HFFc6 (cell line): Measurements from ENCODE around the gene RGS14. TPM values are rescaled to one million over a fixed set of nuclear protein-coding genes. Genes with fewer than 3 reads are reported as not detected.
"Not testable (repeated sequence)": the region's sequence is repeated elsewhere in the genome, so short reads cannot be mapped to it uniquely, and the experiment has no call there.

Experiments
- DNase-seq: peaks from one replicate; pipeline ENCODE4 v3.0.0-alpha.2; 2018
- H3K27ac Mint-ChIP-seq: 2 replicates; pipeline ENCODE4 v1.8.0; 2020; ENCODE audit warnings: mild to moderate bottlenecking, mixed read lengths
- H3K27me3 Mint-ChIP-seq: 2 replicates; pipeline ENCODE4 v1.8.0; 2021; ENCODE audit warnings: mild to moderate bottlenecking, moderate library complexity, mixed read lengths; ENCODE audit not compliant: insufficient read depth
- H3K36me3 Mint-ChIP-seq: 2 replicates; pipeline ENCODE4 v1.8.0; 2021; ENCODE audit warnings: low read depth, mixed read lengths
- H3K4me1 Mint-ChIP-seq: 2 replicates; pipeline ENCODE4 v1.8.0; 2020; ENCODE audit warnings: low read depth, mixed read lengths
- H3K4me3 Mint-ChIP-seq: 2 replicates; pipeline ENCODE4 v1.8.0; 2020; ENCODE audit warnings: mild to moderate bottlenecking, moderate library complexity, mixed read lengths
- H3K9me3 Mint-ChIP-seq: 2 replicates; pipeline ENCODE4 v1.8.0; 2020; ENCODE audit warnings: mild to moderate bottlenecking, mixed read lengths
- total RNA-seq, 6 experiments: library from RNA; stranded (reverse); fragmentation: NEBNext Ultra II Directional; extraction: Animal tissue kit (Norgen Biotek cat#: 25700); gene quantifications; 2 replicates in 1 of 6; 3 replicates in 5 of 6; pipeline ENCODE4 v1.2.3, GENCODE V29; 2021
- TF ChIP-seq, protein P1 (sequence below): fragments of 200-600 bp; sonication (generic); IDR thresholded peaks from 2 replicates; pipeline ENCODE4 v1.5.0; 2021; ENCODE audit warnings: antibody characterized with exemption, mild to moderate bottlenecking

The RGS14 gene
- total RNA-seq, 6 experiments from 2014 or later: 1.0 to 2.2 (median 1.2) TPM

DNA sequence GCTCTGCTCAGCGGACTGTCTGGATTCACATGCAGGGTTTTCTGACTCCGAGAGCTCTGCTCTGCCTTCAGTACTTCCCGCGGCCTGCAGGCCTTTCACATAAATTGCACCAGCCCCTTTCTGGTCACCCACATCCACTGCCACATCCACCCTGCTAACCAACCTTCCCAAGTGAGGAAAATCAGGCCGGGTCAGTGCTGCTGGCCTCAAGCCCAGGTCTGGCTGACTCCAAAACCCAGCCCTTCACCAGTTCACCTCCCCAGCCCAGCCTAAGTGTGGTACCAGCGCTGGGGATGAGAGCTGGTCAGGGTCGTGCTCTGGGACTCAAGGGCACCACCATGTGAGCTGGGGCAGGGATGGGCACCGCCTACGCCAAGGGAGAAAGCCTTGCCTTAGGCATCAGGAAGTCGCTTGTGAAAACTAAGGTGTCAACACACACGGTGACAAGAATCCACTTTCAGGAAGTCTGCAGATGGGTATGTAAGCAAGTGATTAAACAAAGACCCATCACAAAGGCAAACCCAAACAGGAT, 18.6 kb upstream of the RGS14 start:
- no peak for DNase-seq
- Mint-ChIP-seq H3K4me3 (no peak overlapping the region), H3K4me1 (no peaks in the 10 kb centered on the region), H3K36me3 (peaks cover 5% of the 10 kb centered on the region; the same call in 1 of the 2 replicates), H3K27ac (no peak overlapping the region), H3K27me3 (no peaks in the 10 kb centered on the region), H3K9me3 (no peaks in the 10 kb centered on the region)
- TF ChIP-seq, protein P1, sequence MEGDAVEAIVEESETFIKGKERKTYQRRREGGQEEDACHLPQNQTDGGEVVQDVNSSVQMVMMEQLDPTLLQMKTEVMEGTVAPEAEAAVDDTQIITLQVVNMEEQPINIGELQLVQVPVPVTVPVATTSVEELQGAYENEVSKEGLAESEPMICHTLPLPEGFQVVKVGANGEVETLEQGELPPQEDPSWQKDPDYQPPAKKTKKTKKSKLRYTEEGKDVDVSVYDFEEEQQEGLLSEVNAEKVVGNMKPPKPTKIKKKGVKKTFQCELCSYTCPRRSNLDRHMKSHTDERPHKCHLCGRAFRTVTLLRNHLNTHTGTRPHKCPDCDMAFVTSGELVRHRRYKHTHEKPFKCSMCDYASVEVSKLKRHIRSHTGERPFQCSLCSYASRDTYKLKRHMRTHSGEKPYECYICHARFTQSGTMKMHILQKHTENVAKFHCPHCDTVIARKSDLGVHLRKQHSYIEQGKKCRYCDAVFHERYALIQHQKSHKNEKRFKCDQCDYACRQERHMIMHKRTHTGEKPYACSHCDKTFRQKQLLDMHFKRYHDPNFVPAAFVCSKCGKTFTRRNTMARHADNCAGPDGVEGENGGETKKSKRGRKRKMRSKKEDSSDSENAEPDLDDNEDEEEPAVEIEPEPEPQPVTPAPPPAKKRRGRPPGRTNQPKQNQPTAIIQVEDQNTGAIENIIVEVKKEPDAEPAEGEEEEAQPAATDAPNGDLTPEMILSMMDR: no peak

GRCh38 chr5:177343000-177343399, 14.7 kb upstream of the RGS14 start:
- not testable (repeated sequence) for H3K36me3 Mint-ChIP-seq, DNase-seq, H3K27me3 Mint-ChIP-seq, H3K4me3 Mint-ChIP-seq, H3K9me3 Mint-ChIP-seq, H3K27ac Mint-ChIP-seq
- H3K4me1 Mint-ChIP-seq: peaks cover 11% of the 10 kb centered on the region; the same call in 1 of the 2 replicates

GRCh38 chr5:177343777-177344176, 13.9 kb upstream of the RGS14 start:
- TF ChIP-seq, protein P1: no peak
- no peaks in the 10 kb centered on the region for H3K9me3 Mint-ChIP-seq
- DNase-seq: no peak
- H3K27ac Mint-ChIP-seq: no peak overlapping the region
- H3K4me1 Mint-ChIP-seq: peaks cover 11% of the 10 kb centered on the region; the same call in 1 of the 2 replicates
- no peaks in the 10 kb centered on the region; the same call in 1 of the 2 replicates for H3K27me3 Mint-ChIP-seq
- no peak overlapping the region for H3K4me3 Mint-ChIP-seq
- peaks cover 5% of the 10 kb centered on the region; the same call in 1 of the 2 replicates for H3K36me3 Mint-ChIP-seq

GRCh38 chr5:177344891-177345290, 12.8 kb upstream of the RGS14 start:
- Mint-ChIP-seq H3K27ac (no peak overlapping the region), H3K27me3 (no peaks in the 10 kb centered on the region; the same call in 1 of the 2 replicates), H3K36me3 (peaks cover 5% of the 10 kb centered on the region), H3K4me1 (peaks cover 22% of the 10 kb centered on the region), H3K4me3 (no peak overlapping the region), H3K9me3 (no peaks in the 10 kb centered on the region)
- no peak for DNase-seq
- TF ChIP-seq, protein P1: no peak

GRCh38 chr5:177346820-177347219, 10.9 kb upstream of the RGS14 start:
- Mint-ChIP-seq H3K27ac (no peak overlapping the region), H3K9me3 (no peaks in the 10 kb centered on the region), H3K4me3 (no peak overlapping the region), H3K27me3 (no peaks in the 10 kb centered on the region; the same call in 1 of the 2 replicates), H3K4me1 (peaks cover 33% of the 10 kb centered on the region), H3K36me3 (peaks cover 5% of the 10 kb centered on the region)
- DNase-seq: no peak
- TF ChIP-seq, protein P1: no peak

GRCh38 chr5:177347699-177348098, 10.0 kb upstream of the RGS14 start:
- Mint-ChIP-seq H3K4me1 (peaks cover 37% of the 10 kb centered on the region), H3K27ac (no peak overlapping the region), H3K4me3 (no peak overlapping the region), H3K27me3 (no peaks in the 10 kb centered on the region; the same call in 1 of the 2 replicates), H3K36me3 (peaks cover 5% of the 10 kb centered on the region), H3K9me3 (no peaks in the 10 kb centered on the region)
- no peak for DNase-seq
- TF ChIP-seq, protein P1: no peak
